H1 (cell line): ENCODE measurements around the gene RASGRP4. TPM values are rescaled to one million over a fixed set of nuclear protein-coding genes. Genes with fewer than 3 reads are reported as not detected.

Experiments used
- ATF3 ChIP-seq: IDR thresholded peaks from 2 replicates; pipeline ENCODE4 v1.6.1; 2011; ENCODE audit warnings: low read depth, mild to moderate bottlenecking, low read length; ENCODE audit not compliant: insufficient read depth
- CHD7 ChIP-seq: fragments of 300-600 bp; sonication (generic); IDR thresholded peaks from 2 replicates; pipeline ENCODE4 v1.7.1; 2012; ENCODE audit warnings: low read length, moderate library complexity, mild to moderate bottlenecking, inconsistent platforms; ENCODE audit not compliant: insufficient replicate concordance
- CREB1 ChIP-seq: IDR thresholded peaks from 2 replicates; pipeline ENCODE4 v1.6.1; 2012; ENCODE audit warnings: inconsistent platforms
- SAP30 ChIP-seq: fragments of 300-600 bp; sonication (generic); IDR thresholded peaks from 2 replicates; pipeline ENCODE4 v1.7.1; 2012; ENCODE audit warnings: low read length, moderate library complexity, mild to moderate bottlenecking, inconsistent platforms; ENCODE audit not compliant: insufficient read depth, insufficient replicate concordance
- TBP ChIP-seq: IDR thresholded peaks from 2 replicates; pipeline ENCODE4 v1.6.1; 2011; ENCODE audit warnings: low read depth, low read length, improper control_type of control experiment
- polyA plus RNA-seq, 7 experiments: library from polyadenylated mRNA; depleted of rRNA in 3 of 7; stranded (reverse) in 5 of 7; unstranded in 2 of 7; fragments of >200 nt in 5 of 7; fragments of 200-250 nt in 2 of 7; gene quantifications; 1 replicate in 5 of 7; 2 replicates in 1 of 7; 4 replicates in 1 of 7; pipeline versions ENCODE4 v1.2.1 to v1.2.3, GENCODE V29; 2011 to 2013; ENCODE audit warnings: missing spikeins in 2 of 7, mixed read lengths in 2 of 7
- total RNA-seq: library from RNA; stranded (reverse); fragmentation: NEBNext Ultra II Directional; extraction: Animal tissue kit (Norgen Biotek cat#: 25700); gene quantifications from 2 replicates; pipeline ENCODE4 v1.2.1, GENCODE V29; 2021

RASGRP4 gene
- total and polyA plus RNA-seq, 2 of the 8 experiments (the other 6 are each of a cell fraction or from before 2014, with no cell fraction given), result 1.9 to 3.1 TPM

- no peak for TF ChIP-seq CHD7
- TF ChIP-seq ATF3, result no peak
- no peak for TF ChIP-seq CREB1
- no peak for TF ChIP-seq SAP30
- no peak for TF ChIP-seq TBP
These were observed 54.9 kb downstream of the RASGRP4 start (continued) for GRCh38 chr19:38371081-38371480.
